T-helper 2 cell treated with Interferon-gamma antibody and Interleukin-4, amounts not matched to agents 5 μg/mL and 100 μg/mL, for 36 hours (primary cell): Measurements from ENCODE around the gene OTULINL.

Experiments used
- DNase-seq: peaks from one replicate; pipeline ENCODE4 v3.0.0; 2021; ENCODE audit warnings: low spot score
- H3K27ac Mint-ChIP-seq: one replicate; pipeline ENCODE4 v1.8.0; 2021; ENCODE audit warnings: mild to moderate bottlenecking, mixed read lengths
- H3K27me3 Mint-ChIP-seq: one replicate; pipeline ENCODE4 v1.8.0; 2021; ENCODE audit warnings: low read depth, mixed read lengths
- H3K36me3 Mint-ChIP-seq: one replicate; pipeline ENCODE4 v1.8.0; 2021; ENCODE audit warnings: low read depth, mixed read lengths
- H3K4me1 Mint-ChIP-seq: one replicate; pipeline ENCODE4 v1.8.0; 2021; ENCODE audit warnings: low read depth, mixed read lengths
- H3K4me3 Mint-ChIP-seq: one replicate; pipeline ENCODE4 v1.8.0; 2022; ENCODE audit warnings: mild to moderate bottlenecking, moderate library complexity, mixed read lengths
- H3K9me3 Mint-ChIP-seq: one replicate; pipeline ENCODE4 v1.8.0; 2021; ENCODE audit warnings: mixed read lengths

Gene OTULINL

GRCh38 chr5:14598225-14598624 is 16.6 kb downstream of the OTULINL start:
- Mint-ChIP-seq H3K36me3 (peaks cover 59% of the 10 kb centered on the region), H3K9me3 (peaks cover 8% of the 10 kb centered on the region), H3K4me1 (peaks cover 65% of the 10 kb centered on the region), H3K27me3 (no peaks in the 10 kb centered on the region), H3K27ac (peak overlapping the region; percentile 79), H3K4me3 (peak overlapping the region; percentile 29)
- no peak for DNase-seq

GRCh38 chr5:14599476-14600127 is 18.0 kb downstream of the OTULINL start:
- peaks cover 8% of the 10 kb centered on the region for H3K9me3 Mint-ChIP-seq
- peaks cover 57% of the 10 kb centered on the region for H3K4me1 Mint-ChIP-seq
- DNase-seq = no peak
- H3K36me3 Mint-ChIP-seq = peaks cover 68% of the 10 kb centered on the region
- peak overlapping the region; percentile 2 for H3K27ac Mint-ChIP-seq
- no peak overlapping the region for H3K4me3 Mint-ChIP-seq
- H3K27me3 Mint-ChIP-seq = no peaks in the 10 kb centered on the region

- no peaks in the 10 kb centered on the region for H3K27me3 Mint-ChIP-seq
- H3K36me3 Mint-ChIP-seq = peaks cover 77% of the 10 kb centered on the region
- H3K4me3 Mint-ChIP-seq = no peak overlapping the region
- no peak for DNase-seq
- H3K4me1 Mint-ChIP-seq = peaks cover 51% of the 10 kb centered on the region
- H3K27ac Mint-ChIP-seq = no peak overlapping the region
- H3K9me3 Mint-ChIP-seq = peaks cover 8% of the 10 kb centered on the region
Observed at GRCh38 chr5:14600846-14601245, 19.3 kb downstream of the OTULINL start.

- Mint-ChIP-seq H3K27me3 (no peaks in the 10 kb centered on the region), H3K9me3 (peaks cover 8% of the 10 kb centered on the region), H3K36me3 (peaks cover 72% of the 10 kb centered on the region), H3K27ac (no peak overlapping the region), H3K4me1 (peaks cover 41% of the 10 kb centered on the region), H3K4me3 (no peak overlapping the region)
- no peak for DNase-seq
Observed at GRCh38 chr5:14603141-14603540, 21.5 kb downstream of the OTULINL start.

GRCh38 chr5:14607104-14607503 is 25.5 kb downstream of the OTULINL start:
- Mint-ChIP-seq H3K27me3 (no peaks in the 10 kb centered on the region), H3K9me3 (no peaks in the 10 kb centered on the region), H3K4me1 (peaks cover 27% of the 10 kb centered on the region), H3K27ac (no peak overlapping the region), H3K36me3 (peaks cover 72% of the 10 kb centered on the region), H3K4me3 (no peak overlapping the region)
- DNase-seq = no peak

- Mint-ChIP-seq H3K36me3 (peaks cover 64% of the 10 kb centered on the region), H3K4me1 (peaks cover 23% of the 10 kb centered on the region), H3K27ac (no peak overlapping the region), H3K9me3 (no peaks in the 10 kb centered on the region), H3K4me3 (no peak overlapping the region), H3K27me3 (no peaks in the 10 kb centered on the region)
- DNase-seq = no peak
Observed at GRCh38 chr5:14608169-14608568, 26.6 kb downstream of the OTULINL start.

- Mint-ChIP-seq H3K4me1 (peaks cover 13% of the 10 kb centered on the region), H3K27me3 (no peaks in the 10 kb centered on the region), H3K27ac (no peak overlapping the region), H3K4me3 (no peak overlapping the region), H3K9me3 (no peaks in the 10 kb centered on the region), H3K36me3 (peaks cover 56% of the 10 kb centered on the region)
- no peak for DNase-seq
Observed at GRCh38 chr5:14611737-14612136, 30.1 kb downstream of the OTULINL start.

GRCh38 chr5:14614490-14614889 is 32.9 kb downstream of the OTULINL start:
- no peak overlapping the region for H3K27ac Mint-ChIP-seq
- H3K4me3 Mint-ChIP-seq = no peak overlapping the region
- H3K4me1 Mint-ChIP-seq = no peaks in the 10 kb centered on the region
- peaks cover 63% of the 10 kb centered on the region for H3K36me3 Mint-ChIP-seq
- no peaks in the 10 kb centered on the region for H3K9me3 Mint-ChIP-seq
- no peaks in the 10 kb centered on the region for H3K27me3 Mint-ChIP-seq
- no peak for DNase-seq

- H3K4me3 Mint-ChIP-seq = no peak overlapping the region
- peaks cover 2% of the 10 kb centered on the region for H3K9me3 Mint-ChIP-seq
- no peaks in the 10 kb centered on the region for H3K4me1 Mint-ChIP-seq
- peaks cover 61% of the 10 kb centered on the region for H3K36me3 Mint-ChIP-seq
- DNase-seq = no peak
- H3K27ac Mint-ChIP-seq = peak overlapping the region; percentile 23
- no peaks in the 10 kb centered on the region for H3K27me3 Mint-ChIP-seq
Observed at GRCh38 chr5:14615365-14615764, 33.8 kb downstream of the OTULINL start.

GRCh38 chr5:14617441-14617840 is 35.8 kb downstream of the OTULINL start:
- peaks cover 62% of the 10 kb centered on the region for H3K36me3 Mint-ChIP-seq
- H3K27me3 Mint-ChIP-seq = no peaks in the 10 kb centered on the region
- no peak overlapping the region for H3K27ac Mint-ChIP-seq
- H3K4me1 Mint-ChIP-seq = no peaks in the 10 kb centered on the region
- peaks cover 14% of the 10 kb centered on the region for H3K9me3 Mint-ChIP-seq
- no peak overlapping the region for H3K4me3 Mint-ChIP-seq
- no peak for DNase-seq

- no peak overlapping the region for H3K27ac Mint-ChIP-seq
- peaks cover 6% of the 10 kb centered on the region for H3K9me3 Mint-ChIP-seq
- no peaks in the 10 kb centered on the region for H3K27me3 Mint-ChIP-seq
- no peak overlapping the region for H3K4me3 Mint-ChIP-seq
- H3K36me3 Mint-ChIP-seq = no peaks in the 10 kb centered on the region
- H3K4me1 Mint-ChIP-seq = no peaks in the 10 kb centered on the region
- no peak for DNase-seq
Observed at GRCh38 chr5:14627270-14627669, 45.7 kb downstream of the OTULINL start.

GRCh38 chr5:14628346-14628745 is 46.8 kb downstream of the OTULINL start:
- H3K36me3 Mint-ChIP-seq = no peaks in the 10 kb centered on the region
- H3K4me3 Mint-ChIP-seq = no peak overlapping the region
- no peaks in the 10 kb centered on the region for H3K27me3 Mint-ChIP-seq

GRCh38 chr5:14630671-14631070 is 49.1 kb downstream of the OTULINL start:
- no peak overlapping the region for H3K27ac Mint-ChIP-seq
- H3K36me3 Mint-ChIP-seq = no peaks in the 10 kb centered on the region
- no peak overlapping the region for H3K4me3 Mint-ChIP-seq
- H3K9me3 Mint-ChIP-seq = peaks cover 6% of the 10 kb centered on the region
- no peaks in the 10 kb centered on the region for H3K4me1 Mint-ChIP-seq
- no peaks in the 10 kb centered on the region for H3K27me3 Mint-ChIP-seq
- no peak for DNase-seq

More at GRCh38 chr5:14628346-14628745, 46.8 kb downstream of the OTULINL start:
- Mint-ChIP-seq H3K4me1 (no peaks in the 10 kb centered on the region), H3K9me3 (peaks cover 6% of the 10 kb centered on the region), H3K27ac (no peak overlapping the region)
- DNase-seq = peak; percentile 40

- no peaks in the 10 kb centered on the region for H3K4me1 Mint-ChIP-seq
- no peaks in the 10 kb centered on the region for H3K9me3 Mint-ChIP-seq
- DNase-seq = no peak
- no peaks in the 10 kb centered on the region for H3K36me3 Mint-ChIP-seq
- H3K27ac Mint-ChIP-seq = no peak overlapping the region
- peaks cover 15% of the 10 kb centered on the region for H3K27me3 Mint-ChIP-seq
- H3K4me3 Mint-ChIP-seq = no peak overlapping the region
Observed at GRCh38 chr5:14635656-14636055, 54.1 kb downstream of the OTULINL start.

- Mint-ChIP-seq H3K9me3 (no peaks in the 10 kb centered on the region), H3K27me3 (peaks cover 33% of the 10 kb centered on the region), H3K27ac (no peak overlapping the region), H3K36me3 (no peaks in the 10 kb centered on the region), H3K4me1 (no peaks in the 10 kb centered on the region), H3K4me3 (no peak overlapping the region)
- no peak for DNase-seq
Observed at GRCh38 chr5:14640765-14641164, 59.2 kb downstream of the OTULINL start.
